GM18951 (cell line): Measurements from ENCODE around the gene DECR2.

Source experiments
- POLR2A ChIP-seq: IDR thresholded peaks from 4 replicates; pipeline ENCODE4 v1.6.1; 2011; ENCODE audit warnings: mild to moderate bottlenecking; ENCODE audit not compliant: insufficient read length, insufficient read depth; ENCODE audit errors: extremely low read depth
- in situ Hi-C: fragments of 300-500 bp; cut with MboI; formaldehyde crosslinking; loops from one replicate; pipeline ENCODE4 v1.12.0; 2022; ENCODE audit warnings: low sequenced_read_pairs, mixed read lengths, inconsistent platforms; ENCODE audit not compliant: unreplicated experiment

Gene DECR2

DNA sequence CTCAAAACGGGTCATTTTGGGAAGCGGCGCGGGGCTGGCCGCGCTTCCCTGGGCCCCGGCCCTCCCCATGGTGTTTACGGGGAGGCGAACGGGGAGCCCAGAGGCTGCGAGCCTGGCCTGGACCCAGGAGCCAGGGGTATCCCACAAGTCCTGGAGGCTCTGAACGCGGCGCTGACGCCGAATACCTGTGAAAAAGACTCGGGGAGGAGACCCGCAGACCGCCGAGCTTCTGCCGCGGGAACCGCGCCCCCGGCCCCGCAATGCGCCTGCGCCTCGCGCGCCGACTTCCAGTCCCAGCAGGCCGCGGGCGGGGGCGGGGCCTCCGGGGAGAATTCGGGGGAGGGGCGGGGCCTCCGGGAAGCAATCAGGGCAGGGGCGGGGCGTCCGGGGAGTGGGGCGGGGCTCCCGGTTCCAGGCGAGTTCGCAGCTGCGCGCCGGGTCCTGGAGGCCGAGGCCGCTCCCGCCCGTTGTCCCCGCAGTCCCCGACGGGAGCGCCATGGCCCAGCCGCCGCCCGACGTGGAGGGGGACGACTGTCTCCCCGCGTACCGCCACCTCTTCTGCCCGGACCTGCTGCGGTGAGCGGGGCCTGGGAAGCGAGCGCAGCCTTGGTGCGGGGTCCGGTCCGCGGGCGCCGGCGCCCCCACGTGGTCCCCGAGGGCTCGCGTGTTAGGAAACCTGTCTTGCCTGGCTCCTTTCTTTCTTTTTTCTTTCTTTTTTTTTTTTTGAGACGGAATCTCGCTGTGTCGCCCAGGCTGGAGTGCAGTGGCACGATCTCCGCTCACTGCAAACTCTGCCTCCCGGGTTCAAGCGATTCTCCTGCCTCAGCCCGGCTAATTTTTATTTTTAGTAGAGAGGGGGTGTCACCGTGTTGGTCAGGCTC is at the start of gene DECR2:
TSS of gene DECR2 (plus strand) at position 418 of the 881 bp plus-strand sequence. CDS start at position 497, 79 bp downstream.
- in situ Hi-C loops, result no loop called here
- TF ChIP-seq POLR2A, result peak; percentile 86

GRCh38 chr16:352547-353403 is 48.9 kb upstream of the DECR2 start, which contains the start of gene AXIN1:
Gene AXIN1 (minus strand): TSS chr16:352723. CDS start chr16:347025, 5,698 bp downstream.
- in situ Hi-C loops, result no loop called here
- TF ChIP-seq POLR2A, result peak; percentile 77

DNA sequence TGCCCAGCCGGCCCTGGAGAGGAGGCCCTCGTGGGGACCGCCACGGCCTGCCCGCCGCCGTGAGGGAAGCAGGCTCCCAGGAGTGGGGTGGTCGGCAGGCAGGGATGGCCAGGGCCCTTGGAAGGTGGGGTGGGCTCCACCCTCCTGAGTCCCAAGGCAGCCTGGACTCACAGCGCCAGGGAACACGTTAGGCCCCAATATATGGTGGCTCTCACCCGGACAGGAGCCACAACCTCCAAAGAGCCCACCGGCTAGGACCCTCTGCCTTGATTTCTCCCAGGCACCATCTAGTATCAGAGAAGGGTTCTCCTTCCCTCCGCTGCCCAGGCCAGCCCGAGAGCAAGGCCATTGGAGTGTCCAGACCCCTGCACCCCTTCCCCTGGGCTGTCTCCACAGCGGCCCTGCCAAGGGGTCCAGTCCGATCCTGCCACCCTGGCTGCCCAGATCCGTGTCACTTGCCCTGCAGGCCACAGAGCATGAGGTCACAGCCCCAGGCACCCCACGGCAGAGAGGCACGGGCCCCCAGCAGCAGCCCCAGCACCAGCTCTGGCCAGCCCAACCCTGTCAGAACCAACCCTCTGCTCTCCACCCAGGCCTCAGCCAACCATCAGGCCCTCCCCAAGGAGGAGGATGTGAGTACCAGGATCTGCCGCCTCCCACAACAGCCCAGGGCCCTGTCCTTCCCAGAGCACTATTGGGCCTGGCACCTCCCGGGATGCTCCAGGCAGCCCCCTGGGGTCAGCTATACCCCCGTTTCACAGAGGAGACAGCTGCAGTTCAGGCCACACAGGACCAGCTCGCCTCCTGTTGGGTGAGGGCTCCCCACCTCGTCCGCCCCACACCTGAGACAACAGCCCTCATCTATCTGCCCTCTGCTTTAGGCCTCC is 48.0 kb upstream of the DECR2 start:
- no peak for TF ChIP-seq POLR2A
- in situ Hi-C loops, result no loop called here

- no peak for TF ChIP-seq POLR2A
- in situ Hi-C loops, result no loop called here
These were observed 47.3 kb upstream of the DECR2 start for GRCh38 chr16:354291-354881.

- in situ Hi-C loops, result no loop called here
- TF ChIP-seq POLR2A, result no peak
These were observed 46.7 kb upstream of the DECR2 start for GRCh38 chr16:354971-355461.

- no peak for TF ChIP-seq POLR2A
- in situ Hi-C loops, result no loop called here
These were observed 44.9 kb upstream of the DECR2 start for GRCh38 chr16:356741-357140.

GRCh38 chr16:359067-359763 is 42.5 kb upstream of the DECR2 start:
- in situ Hi-C loops, result no loop called here
- TF ChIP-seq POLR2A, result no peak

DNA sequence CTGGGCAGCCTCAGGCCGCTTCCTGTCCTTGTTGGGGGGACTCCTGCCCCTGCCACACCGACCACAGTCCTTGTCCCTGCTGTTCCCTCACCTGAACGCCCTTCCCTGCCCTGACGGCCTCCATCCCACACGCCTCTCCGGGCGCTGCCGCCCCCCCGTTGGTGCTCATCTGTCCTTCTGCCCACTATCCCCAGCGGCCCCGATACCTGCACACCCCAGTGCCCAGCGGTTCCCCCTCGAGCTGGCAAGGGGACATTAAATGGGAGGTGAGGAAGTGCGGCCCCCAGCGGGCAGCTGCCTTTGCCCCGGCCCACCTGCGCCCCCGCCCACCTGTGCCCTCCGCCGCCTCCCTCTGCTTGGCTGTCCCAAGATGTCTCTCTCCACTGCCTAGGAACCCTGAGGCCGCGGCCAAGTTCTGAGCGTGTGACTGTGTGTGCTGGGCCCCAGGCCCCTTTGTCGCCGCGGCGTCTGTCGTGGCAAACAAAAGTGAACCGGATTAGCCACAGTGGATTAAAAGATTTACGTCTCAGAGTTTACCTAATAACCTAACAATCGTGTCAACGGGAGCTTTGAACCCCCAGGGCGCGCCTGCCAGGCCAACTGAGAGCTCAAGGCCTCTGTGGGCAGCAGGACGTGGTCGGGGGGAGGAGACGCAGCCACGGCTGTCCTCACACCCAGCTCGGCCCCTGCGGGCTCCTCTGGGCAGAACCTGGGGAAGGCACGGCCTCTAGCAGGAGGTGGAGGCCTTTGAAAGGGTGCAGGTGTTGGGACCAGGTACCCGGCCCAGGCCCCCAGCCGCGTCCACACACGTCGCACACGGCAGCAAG is 41.6 kb upstream of the DECR2 start:
- in situ Hi-C loops, result no loop called here
- TF ChIP-seq POLR2A, result no peak

GRCh38 chr16:360698-361336 is 40.9 kb upstream of the DECR2 start:
- TF ChIP-seq POLR2A, result no peak
- in situ Hi-C loops, result no loop called here

- no peak for TF ChIP-seq POLR2A
- in situ Hi-C loops, result no loop called here
These were observed 40.3 kb upstream of the DECR2 start for GRCh38 chr16:361341-361871.
